Keratinocyte (primary cell): ENCODE data around the gene GTF2IRD2.
"Not testable (repeated sequence)": the region's sequence is repeated elsewhere in the genome, so short reads cannot be mapped to it uniquely, and the experiment has no call there.

Experiments used
- EZH2 ChIP-seq: IDR thresholded peaks from one replicate; pipeline ENCODE4 v1.6.1; 2012; ENCODE audit warnings: inconsistent platforms, mild to moderate bottlenecking, low read length, moderate library complexity
- TF ChIP-seq, protein P1 (sequence below), 3 experiments: IDR thresholded peaks in 1 of 3; conservative IDR thresholded peaks in 1 of 3; optimal IDR thresholded peaks in 1 of 3; 2 replicates in 2 of 3; 3 replicates in 1 of 3; pipeline versions ENCODE3 to v1.5.1; 2011; ENCODE audit warnings: low read length in 3 of 3, mild to moderate bottlenecking in 3 of 3, moderate library complexity in 2 of 3, control low read depth in 1 of 3, inconsistent platforms in 1 of 3; ENCODE audit not compliant: insufficient read depth in 2 of 3; ENCODE audit errors: extremely low read depth in 1 of 3

DNA sequence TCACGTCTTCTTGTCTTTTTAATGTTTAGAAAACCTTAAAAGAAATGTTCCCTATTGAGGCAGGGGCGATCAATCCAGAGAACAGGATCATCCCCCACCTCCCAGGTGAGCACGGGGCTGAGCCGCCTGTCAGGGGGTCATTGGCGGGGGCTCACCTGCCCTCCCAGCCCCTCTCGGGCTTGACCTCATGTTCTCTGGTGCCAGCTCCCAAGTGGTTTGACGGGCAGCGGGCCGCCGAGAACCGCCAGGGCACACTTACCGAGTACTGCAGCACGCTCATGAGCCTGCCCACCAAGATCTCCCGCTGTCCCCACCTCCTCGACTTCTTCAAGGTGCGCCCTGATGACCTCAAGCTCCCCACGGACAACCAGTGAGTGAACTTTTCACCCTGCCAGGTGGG is 72.4 kb downstream of the GTF2IRD2 start:
- TF ChIP-seq, protein P1, sequence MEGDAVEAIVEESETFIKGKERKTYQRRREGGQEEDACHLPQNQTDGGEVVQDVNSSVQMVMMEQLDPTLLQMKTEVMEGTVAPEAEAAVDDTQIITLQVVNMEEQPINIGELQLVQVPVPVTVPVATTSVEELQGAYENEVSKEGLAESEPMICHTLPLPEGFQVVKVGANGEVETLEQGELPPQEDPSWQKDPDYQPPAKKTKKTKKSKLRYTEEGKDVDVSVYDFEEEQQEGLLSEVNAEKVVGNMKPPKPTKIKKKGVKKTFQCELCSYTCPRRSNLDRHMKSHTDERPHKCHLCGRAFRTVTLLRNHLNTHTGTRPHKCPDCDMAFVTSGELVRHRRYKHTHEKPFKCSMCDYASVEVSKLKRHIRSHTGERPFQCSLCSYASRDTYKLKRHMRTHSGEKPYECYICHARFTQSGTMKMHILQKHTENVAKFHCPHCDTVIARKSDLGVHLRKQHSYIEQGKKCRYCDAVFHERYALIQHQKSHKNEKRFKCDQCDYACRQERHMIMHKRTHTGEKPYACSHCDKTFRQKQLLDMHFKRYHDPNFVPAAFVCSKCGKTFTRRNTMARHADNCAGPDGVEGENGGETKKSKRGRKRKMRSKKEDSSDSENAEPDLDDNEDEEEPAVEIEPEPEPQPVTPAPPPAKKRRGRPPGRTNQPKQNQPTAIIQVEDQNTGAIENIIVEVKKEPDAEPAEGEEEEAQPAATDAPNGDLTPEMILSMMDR (optimal IDR thresholded peaks at IDR 0.05 in 1 of 3, IDR thresholded peaks at IDR 0.05 in 1 of 3, conservative IDR thresholded peaks at IDR 0.05 in 1 of 3; ENCODE audit: extremely low read depth in 1 of 3, insufficient read depth in 2 of 3, low read length in 3 of 3) = not testable (repeated sequence)
- not testable (repeated sequence) for TF ChIP-seq EZH2
